H1 (cell line): ENCODE data around the gene PRRC2C. TPM values are rescaled to one million over a fixed set of nuclear protein-coding genes. Genes with fewer than 3 reads are reported as not detected.

Source experiments
- CTCF ChIA-PET: fragments of 300-600 bp; sonication (Branson Sonifier 250); formaldehyde crosslinking; loops from one replicate; lab custom pipeline; 2021; ENCODE audit not compliant: partially characterized antibody; lab: Charles Lee
- POLR2A ChIA-PET: fragments of 300-600 bp; sonication (Branson Sonifier 250); formaldehyde crosslinking; loops from one replicate; lab custom pipeline; 2021; ENCODE audit warnings: inconsistent platforms; ENCODE audit not compliant: partially characterized antibody; lab: Charles Lee
- DNase-seq, 2 experiments: peaks; one replicate each; pipeline versions ENCODE4 v3.0.0 to v3.0.0-alpha.2; 2010 to 2022; ENCODE audit warnings: low spot score in 2 of 2, low read depth in 1 of 2, mixed read lengths in 1 of 2
- FAIRE-seq: peaks from 2 replicates; lab custom pipeline; 2011; peaks lifted over from hg19 to GRCh38; lab: Jason Lieb, UNC
- H2AFZ ChIP-seq: 2 replicates; pipeline ENCODE4 v1.8.1; 2012; ENCODE audit warnings: low read length, inconsistent platforms
- H2AK5ac ChIP-seq: 2 replicates; pipeline ENCODE4 v1.6.1; 2013; ENCODE audit warnings: low read depth, low read length
- H2BK120ac ChIP-seq: replicated peaks from 2 replicates; pipeline ENCODE3; 2013; ENCODE audit warnings: low read depth, low read length, inconsistent platforms
- H2BK12ac ChIP-seq: 2 replicates; pipeline ENCODE4 v1.6.1; 2013; ENCODE audit warnings: low read depth, low read length
- H2BK15ac ChIP-seq: 2 replicates; pipeline ENCODE4 v1.6.1; 2013; ENCODE audit warnings: low read length
- H2BK20ac ChIP-seq: 2 replicates; pipeline ENCODE4 v1.6.1; 2013; ENCODE audit warnings: low read length
- H2BK5ac ChIP-seq: 2 replicates; pipeline ENCODE4 v1.6.1; 2013; ENCODE audit warnings: low read depth, low read length
- H3K14ac ChIP-seq: 2 replicates; pipeline ENCODE4 v1.6.1; 2013; ENCODE audit warnings: inconsistent platforms; ENCODE audit not compliant: insufficient read length
- H3K18ac ChIP-seq: 2 replicates; pipeline ENCODE4 v1.6.1; 2013; ENCODE audit warnings: low read length; ENCODE audit errors: extremely low read depth
- H3K23ac ChIP-seq: 2 replicates; pipeline ENCODE4 v1.6.1; 2013; ENCODE audit warnings: inconsistent platforms; ENCODE audit not compliant: insufficient read length
- H3K23me2 ChIP-seq: 2 replicates; pipeline ENCODE4 v1.6.1; 2013; ENCODE audit warnings: low read depth, low read length
- H3K27ac ChIP-seq: 2 replicates; pipeline ENCODE4 v1.6.1; 2011; ENCODE audit warnings: low read depth, low read length, inconsistent platforms
- H3K27me3 ChIP-seq, 4 experiments: replicated peaks in 1 of 4; 1 replicate in 1 of 4; 2 replicates in 3 of 4; pipeline versions ENCODE4 v1.6.1 to v1.8.1; 2011 to 2013; ENCODE audit warnings: low read length in 3 of 4, mild to moderate bottlenecking in 3 of 4, inconsistent platforms in 2 of 4, mixed read lengths in 2 of 4, moderate library complexity in 1 of 4; ENCODE audit not compliant: control insufficient read depth in 3 of 4, insufficient read depth in 3 of 4; ENCODE audit errors: extremely low read depth in 1 of 4
- H3K36me3 ChIP-seq, 4 experiments: 2 replicates each; pipeline versions ENCODE4 v1.6.1 to v1.8.1; 2011 to 2013; ENCODE audit warnings: mild to moderate bottlenecking in 4 of 4, low read length in 3 of 4, moderate library complexity in 2 of 4, control low read depth in 1 of 4, inconsistent platforms in 1 of 4; ENCODE audit not compliant: insufficient read depth in 4 of 4, control insufficient read depth in 2 of 4
- H3K4ac ChIP-seq: replicated peaks from 2 replicates; pipeline ENCODE3; 2013; ENCODE audit warnings: low read length, low read depth, mixed read lengths, inconsistent platforms; ENCODE audit not compliant: insufficient read length
- H3K4me1 ChIP-seq, 4 experiments: replicated peaks in 1 of 4; 1 replicate in 1 of 4; 2 replicates in 3 of 4; pipeline versions ENCODE4 v1.6.1 to v1.8.1; 2011 to 2013; ENCODE audit warnings: low read length in 3 of 4, inconsistent platforms in 2 of 4, mixed read lengths in 1 of 4; ENCODE audit not compliant: insufficient read depth in 4 of 4, control insufficient read depth in 3 of 4
- H3K4me2 ChIP-seq, 2 experiments: 2 replicates each; pipeline versions ENCODE4 v1.6.1 to v1.8.1; 2011 to 2013; ENCODE audit warnings: low read depth in 2 of 2, low read length in 2 of 2, control low read depth in 1 of 2, inconsistent platforms in 1 of 2, mild to moderate bottlenecking in 1 of 2; ENCODE audit not compliant: insufficient read depth in 1 of 2
- H3K4me3 ChIP-seq, 4 experiments: fragments of 200-600, 300-600 bp in 1 of 4; sonication (generic), shearing (Covaris generic), sonication (Bioruptor Twin) in 1 of 4; 2 replicates each; pipeline versions ENCODE4 v1.5.1 to v1.8.1; 2011 to 2016; ENCODE audit warnings: low read length in 4 of 4, low read depth in 3 of 4, control low read depth in 2 of 4, inconsistent platforms in 2 of 4, mild to moderate bottlenecking in 2 of 4, mixed read lengths in 1 of 4, moderate library complexity in 1 of 4; ENCODE audit not compliant: insufficient read depth in 2 of 4; ENCODE audit errors: extremely low read depth in 1 of 4
- H3K56ac ChIP-seq: replicated peaks from 2 replicates; pipeline ENCODE3; 2013; ENCODE audit warnings: low read depth, mild to moderate bottlenecking, mixed read lengths, low read length, inconsistent platforms; ENCODE audit not compliant: insufficient read length
- H3K79me1 ChIP-seq: 2 replicates; pipeline ENCODE4 v1.6.1; 2013; ENCODE audit warnings: low read depth, low read length, control low read depth
- H3K79me2 ChIP-seq, 2 experiments: 2 replicates each; pipeline versions ENCODE4 v1.6.1 to v1.8.1; 2012 to 2013; ENCODE audit warnings: low read length in 2 of 2, mild to moderate bottlenecking in 2 of 2, inconsistent platforms in 1 of 2; ENCODE audit not compliant: insufficient read depth in 2 of 2, control insufficient read depth in 1 of 2
- H3K9ac ChIP-seq, 4 experiments: replicated peaks in 1 of 4; 1 replicate in 1 of 4; 2 replicates in 3 of 4; pipeline versions ENCODE4 v1.6.1 to v1.8.1; 2011 to 2013; ENCODE audit warnings: low read depth in 3 of 4, low read length in 3 of 4, control low read depth in 2 of 4, mild to moderate bottlenecking in 2 of 4, moderate library complexity in 2 of 4, inconsistent platforms in 1 of 4; ENCODE audit errors: extremely low read depth in 1 of 4
- H3K9me3 ChIP-seq, 2 experiments: 2 replicates each; pipeline versions ENCODE4 v1.6.1 to v1.8.1; 2012 to 2013; ENCODE audit warnings: mild to moderate bottlenecking in 2 of 2, moderate library complexity in 2 of 2, control low read depth in 1 of 2, inconsistent platforms in 1 of 2, low read depth in 1 of 2, low read length in 1 of 2, mixed read lengths in 1 of 2; ENCODE audit not compliant: insufficient read depth in 2 of 2
- H4K20me1 ChIP-seq, 2 experiments: replicated peaks in 1 of 2; 2 replicates each; pipeline versions ENCODE3 to v1.8.1; 2011 to 2013; ENCODE audit warnings: inconsistent platforms in 2 of 2, low read length in 2 of 2, mild to moderate bottlenecking in 1 of 2; ENCODE audit not compliant: insufficient read depth in 2 of 2, control insufficient read depth in 1 of 2
- H4K5ac ChIP-seq: 2 replicates; pipeline ENCODE4 v1.6.1; 2013; ENCODE audit warnings: low read length, low read depth, mixed read lengths, inconsistent platforms; ENCODE audit not compliant: insufficient read length
- H4K8ac ChIP-seq: 2 replicates; pipeline ENCODE4 v1.8.0; 2013; ENCODE audit warnings: mild to moderate bottlenecking, moderate library complexity, low read length, inconsistent platforms; ENCODE audit not compliant: insufficient read depth; ENCODE audit errors: extremely low read depth
- H4K91ac ChIP-seq: replicated peaks from 2 replicates; pipeline ENCODE3; 2013; ENCODE audit warnings: low read length, mixed read lengths, inconsistent platforms; ENCODE audit not compliant: insufficient read length
- GTF2F1 ChIP-seq: IDR thresholded peaks from 2 replicates; pipeline ENCODE4 v1.6.1; 2012; ENCODE audit warnings: low read depth, low read length, improper control_type of control experiment, borderline replicate concordance
- HDAC6 ChIP-seq: IDR thresholded peaks from one replicate; pipeline ENCODE4 v1.7.1; 2012; ENCODE audit warnings: low read depth, mild to moderate bottlenecking, inconsistent platforms, low read length, moderate library complexity
- RXRA ChIP-seq: IDR thresholded peaks from 2 replicates; pipeline ENCODE4 v1.6.1; 2011; ENCODE audit warnings: low read depth, mild to moderate bottlenecking, low read length, moderate library complexity; ENCODE audit not compliant: insufficient read depth
- ZNF274 ChIP-seq: IDR thresholded peaks from 2 replicates; pipeline ENCODE4 v1.7.0; 2012; ENCODE audit warnings: low read length, borderline replicate concordance; ENCODE audit errors: extremely low read depth
- WGBS, 2 experiments: shearing (Covaris generic) in 1 of 2; methylation state at CpG; one replicate each; pipeline versions ENCODE4 v1.1.6 to v1.1.7; 2013 to 2015; ENCODE audit warnings: low lambda C conversion rate in 2 of 2, mixed read lengths in 2 of 2, inconsistent platforms in 1 of 2, low coverage in 1 of 2, missing lambda C conversion rate in 1 of 2; ENCODE audit not compliant: insufficient replicate concordance in 2 of 2, insufficient coverage in 1 of 2, insufficient read length in 1 of 2; ENCODE audit errors: extremely low coverage in 1 of 2, missing lambda C conversion rate in 1 of 2; 5-methylcytosine and 5-hydroxymethylcytosine counted together
- polyA plus RNA-seq, 7 experiments: library from polyadenylated mRNA; depleted of rRNA in 3 of 7; stranded (reverse) in 5 of 7; unstranded in 2 of 7; fragments of >200 nt in 5 of 7; fragments of 200-250 nt in 2 of 7; gene quantifications; 1 replicate in 5 of 7; 2 replicates in 1 of 7; 4 replicates in 1 of 7; pipeline versions ENCODE4 v1.2.1 to v1.2.3, GENCODE V29; 2011 to 2013; ENCODE audit warnings: missing spikeins in 2 of 7, mixed read lengths in 2 of 7
- total RNA-seq: library from RNA; stranded (reverse); fragmentation: NEBNext Ultra II Directional; extraction: Animal tissue kit (Norgen Biotek cat#: 25700); gene quantifications from 2 replicates; pipeline ENCODE4 v1.2.1, GENCODE V29; 2021

The PRRC2C gene
- total and polyA plus RNA-seq, 2 of the 8 experiments (the other 6 are each of a cell fraction or from before 2014, with no cell fraction given) = 125 to 264 TPM

- Histone ChIP-seq H3K9me3 (no peaks in the 10 kb centered on the region), H2BK15ac (no peak overlapping the region), H4K8ac (no peak overlapping the region), H3K14ac (no peak overlapping the region), H3K18ac (no peak overlapping the region), H4K5ac (no peak overlapping the region), H3K27me3 (no peaks in the 10 kb centered on the region), H3K36me3 (no peaks in the 10 kb centered on the region), H2AFZ (no peak overlapping the region), H3K56ac (no peak overlapping the region), H2BK5ac (no peak overlapping the region), H3K79me1 (no peaks in the 10 kb centered on the region), H3K4me2 (no peak overlapping the region), H3K27ac (no peak overlapping the region), H2BK12ac (no peak overlapping the region), H3K23ac (no peak overlapping the region), H3K79me2 (no peaks in the 10 kb centered on the region), H2BK20ac (no peak overlapping the region), H4K20me1 (no peaks in the 10 kb centered on the region), H3K9ac (no peak overlapping the region), H2BK120ac (no peak overlapping the region), H3K4me3 (no peak overlapping the region), H3K23me2 (no peaks in the 10 kb centered on the region), H3K4me1 (0 out of 7 replicates have a peak, but pooled peaks cover 0 to 2% (median 0%) of the 10 kb centered on the region in 4 experiments), H2AK5ac (no peak overlapping the region), H3K4ac (no peak overlapping the region), H4K91ac (no peak overlapping the region)
- FAIRE-seq (no peak), DNase-seq (no peak)
- POLR2A ChIA-PET = interaction anchor here (1.1 kb wide), 1 partner anchor 9 kb away, joined by 4 read pairs; no protein-coding TSS in a partner anchor
- 75% methylated on average over 2 of the region's 2 CpGs; no CpG with 5 or more reads in 1 of the 2 experiments for WGBS, 2 experiments
- CTCF ChIA-PET = interaction anchor here (0.9 to 2.0 kb wide), 2 partner anchors 10 to 28 kb away, joined by 3 to 7 read pairs; no protein-coding TSS in a partner anchor
- no peak for TF ChIP-seq ZNF274
- TF ChIP-seq RXRA = no peak
- no peak for TF ChIP-seq GTF2F1
- no peak for TF ChIP-seq HDAC6
These were observed 131.3 kb downstream of the PRRC2C start for GRCh38 chr1:171616586-171616985.
